Endothelial cell of umbilical vein (primary cell): ENCODE results near the gene FGFRL1. TPM values are rescaled to one million over a fixed set of nuclear protein-coding genes. Genes with fewer than 3 reads are reported as not detected.

Experiments
- BruUV-seq: library from RNA; stranded (reverse); fragments of 400-500 nt; replicated peaks from 2 replicates; lab custom pipeline; 2021; lab: Mats Ljungman, UMichigan
- CTCF ChIA-PET: fragments of 300-600, 350-600 bp; sonication (Branson Sonifier 250); formaldehyde crosslinking; loops from one replicate; lab custom pipeline; 2021; ENCODE audit warnings: antibody characterized with exemption, inconsistent platforms; lab: Charles Lee
- POLR2A ChIA-PET: fragments of 300-600, 350-600 bp; sonication (Branson Sonifier 250); formaldehyde crosslinking; loops from one replicate; lab custom pipeline; 2021; ENCODE audit warnings: antibody characterized with exemption, inconsistent platforms; lab: Charles Lee
- DNase-seq: peaks from one replicate; pipeline ENCODE4 v3.0.0-alpha.2; 2011; ENCODE audit warnings: low read depth, low spot score
- FAIRE-seq: peaks from 2 replicates; lab custom pipeline; 2011; peaks lifted over from hg19 to GRCh38; lab: Jason Lieb, UNC
- H2AFZ ChIP-seq: 2 replicates; pipeline ENCODE4 v1.6.0; 2012; ENCODE audit warnings: low read depth, low read length, control low read depth, inconsistent platforms
- H3K27ac ChIP-seq: 2 replicates; pipeline ENCODE4 v1.5.1; 2011; ENCODE audit warnings: low read depth, mild to moderate bottlenecking, control low read depth, low read length, moderate library complexity; ENCODE audit not compliant: insufficient read depth
- H3K27me3 ChIP-seq, 2 experiments: 2 replicates each; pipeline versions ENCODE4 v1.6.0 to v1.6.1; 2011; ENCODE audit warnings: low read length in 2 of 2, mixed read lengths in 1 of 2; ENCODE audit not compliant: control insufficient read depth in 2 of 2, insufficient read depth in 2 of 2
- H3K36me3 ChIP-seq, 2 experiments: 2 replicates in 1 of 2; 3 replicates in 1 of 2; pipeline ENCODE4 v1.5.1; 2011; ENCODE audit warnings: low read length in 2 of 2, mild to moderate bottlenecking in 1 of 2, moderate library complexity in 1 of 2; ENCODE audit not compliant: control insufficient read depth in 2 of 2, insufficient read depth in 2 of 2; ENCODE audit errors: extremely low read depth in 1 of 2
- H3K4me1 ChIP-seq: 3 replicates; pipeline ENCODE4 v1.5.1; 2011; ENCODE audit warnings: mild to moderate bottlenecking, low read length; ENCODE audit not compliant: control insufficient read depth, insufficient read depth; ENCODE audit errors: extremely low read depth
- H3K4me2 ChIP-seq: 2 replicates; pipeline ENCODE4 v1.6.1; 2011; ENCODE audit warnings: low read length, control low read depth, mixed read lengths; ENCODE audit not compliant: insufficient read depth
- H3K4me3 ChIP-seq, 3 experiments: fragments of 200-600 bp in 1 of 3; sonication (generic), shearing (Covaris generic) in 1 of 3; replicated peaks in 1 of 3; 2 replicates each; pipeline ENCODE4 v1.5.1; 2011 to 2016; ENCODE audit warnings: control low read depth in 3 of 3, low read length in 3 of 3, mild to moderate bottlenecking in 2 of 3, inconsistent platforms in 1 of 3, low read depth in 1 of 3, moderate library complexity in 1 of 3; ENCODE audit not compliant: insufficient read depth in 1 of 3
- H3K79me2 ChIP-seq: 2 replicates; pipeline ENCODE4 v1.6.0; 2012; ENCODE audit warnings: low read length, inconsistent platforms; ENCODE audit not compliant: control insufficient read depth, insufficient read depth
- H3K9ac ChIP-seq: replicated peaks from 2 replicates; pipeline ENCODE3; 2011; ENCODE audit warnings: low read length, control low read depth; ENCODE audit not compliant: insufficient read depth; ENCODE audit errors: extremely low read depth
- H3K9me1 ChIP-seq: replicated peaks from 3 replicates; pipeline ENCODE4 v1.6.0; 2011; ENCODE audit warnings: mild to moderate bottlenecking, low read length; ENCODE audit not compliant: control insufficient read depth, insufficient read depth; ENCODE audit errors: extremely low read depth
- H3K9me3 ChIP-seq: replicated peaks from 2 replicates; pipeline ENCODE4 v1.5.1; 2012; ENCODE audit warnings: low read length, inconsistent platforms; ENCODE audit not compliant: control insufficient read depth, insufficient read depth
- H4K20me1 ChIP-seq: replicated peaks from 2 replicates; pipeline ENCODE3; 2011; ENCODE audit warnings: mild to moderate bottlenecking, low read length; ENCODE audit not compliant: control insufficient read depth, insufficient read depth; ENCODE audit errors: extremely low read depth
- CTCF ChIP-seq, 2 donors: IDR thresholded peaks; 1 replicate in 1 of 2; 2 replicates in 1 of 2; pipeline ENCODE4 v1.5.1; 2011; ENCODE audit warnings: low read length in 2 of 2, mild to moderate bottlenecking in 2 of 2, moderate library complexity in 2 of 2, control low read depth in 1 of 2, inconsistent platforms in 1 of 2, low read depth in 1 of 2; ENCODE audit not compliant: insufficient read depth in 1 of 2; ENCODE audit errors: extremely low read depth in 1 of 2
- EZH2 ChIP-seq: IDR thresholded peaks from 2 replicates; pipeline ENCODE4 v1.6.1; 2012; ENCODE audit warnings: borderline replicate concordance, low read depth, mild to moderate bottlenecking, moderate library complexity, low read length, inconsistent platforms; ENCODE audit not compliant: severe bottlenecking
- FOS ChIP-seq: IDR thresholded peaks from 2 replicates; pipeline ENCODE4 v1.6.1; 2011; ENCODE audit warnings: mild to moderate bottlenecking, low read length, moderate library complexity, borderline replicate concordance; ENCODE audit not compliant: insufficient read depth
- GATA2 ChIP-seq: IDR thresholded peaks from 2 replicates; pipeline ENCODE4 v1.7.0; 2011; ENCODE audit warnings: low read depth, mild to moderate bottlenecking, moderate library complexity, mixed read lengths, low read length; ENCODE audit not compliant: insufficient read length, insufficient read depth
- JUN ChIP-seq: IDR thresholded peaks from 2 replicates; pipeline ENCODE4 v1.6.1; 2011; ENCODE audit warnings: borderline replicate concordance, low read depth; ENCODE audit not compliant: insufficient read length, insufficient read depth
- MAX ChIP-seq: IDR thresholded peaks from 2 replicates; pipeline ENCODE4 v1.6.1; 2011; ENCODE audit not compliant: insufficient read depth, insufficient read length
- MYC ChIP-seq: IDR thresholded peaks from one replicate; pipeline ENCODE4 v1.6.1; 2011; ENCODE audit warnings: mild to moderate bottlenecking, low read depth, low read length
- POLR2A ChIP-seq: IDR thresholded peaks from 2 replicates; pipeline ENCODE4 v1.6.1; 2012; ENCODE audit warnings: low read depth, mild to moderate bottlenecking, control low read depth, low read length
- POLR2AphosphoS5 ChIP-seq: IDR thresholded peaks from 2 replicates; pipeline ENCODE4 v1.6.1; 2012; ENCODE audit warnings: low read depth, mild to moderate bottlenecking, control low read depth, low read length, moderate library complexity; ENCODE audit not compliant: insufficient read depth
- dilution Hi-C: fragments of 300-500 bp; cut with MboI; formaldehyde crosslinking; loops from one replicate; pipeline ENCODE4 v1.15.0; 2019; ENCODE audit warnings: low sequenced_read_pairs; ENCODE audit not compliant: extremely low pct_ligation_motif_present
- intact Hi-C: fragments of 100-400 bp; cut with micrococcal nuclease; formaldehyde crosslinking; loops from one replicate; pipeline ENCODE4 v1.10.0; 2022
- polyA plus RNA-seq, 4 experiments: library from polyadenylated mRNA; depleted of rRNA in 3 of 4; stranded (reverse) in 3 of 4; unstranded in 1 of 4; fragments of >200 nt; gene quantifications; 2 replicates each; pipeline versions ENCODE4 v1.2.1 to v1.2.3, GENCODE V29; 2011 to 2012; ENCODE audit warnings: missing spikeins in 1 of 4
- total RNA-seq: library from RNA; stranded (reverse); gene quantifications from 2 replicates; pipeline ENCODE4 v1.2.3, GENCODE V29; 2021

FGFRL1 gene
- total and polyA plus RNA-seq, 2 donors (not counting 3 experiments of a cell fraction or from before 2014, with no cell fraction given): 33.3 to 74.6 TPM

GRCh38 chr4:993111-994029 lies 18.1 kb upstream of the FGFRL1 start, which contains the start of gene SLC26A1:
TSS of gene SLC26A1 (minus strand) at chr4:993404. CDS start at chr4:991703, 1,701 bp downstream.
- intact Hi-C loops (no loop called here), dilution Hi-C loops (no loop called here)
- POLR2A ChIA-PET: no interaction called here
- Histone ChIP-seq H3K9ac (peak within 1 kb of the TSS; percentile 13), H3K27me3 (peaks cover 12 to 18% of the 10 kb centered on the region in 2 experiments), H3K27ac (peak within 1 kb of the TSS; percentile 55), H3K36me3 (peaks cover 0 to 2% of the 10 kb centered on the region in 2 experiments), H3K9me3 (no peaks in the 10 kb centered on the region), H3K79me2 (no peaks in the 10 kb centered on the region), H2AFZ (peak within 1 kb of the TSS; percentile 4), H3K9me1 (no peaks in the 10 kb centered on the region), H3K4me2 (no peak within 1 kb of the TSS), H3K4me1 (peaks cover 3% of the 10 kb centered on the region), H4K20me1 (no peaks in the 10 kb centered on the region), H3K4me3 (no peak within 1 kb of the TSS)
- TF ChIP-seq EZH2 (no peak), GATA2 (no peak), JUN (no peak), MAX (no peak), CTCF (IDR thresholded peaks at IDR 0.05; ENCODE audit: extremely low read depth in 1 of 2, insufficient read depth in 1 of 2, low read depth in 1 of 2, low read length in 2 of 2) (no peak), FOS (no peak), MYC (no peak), POLR2A (no peak), POLR2AphosphoS5 (no peak)
- FAIRE-seq (no peak), DNase-seq (no peak)
- CTCF ChIA-PET: no interaction called here
- BruUV-seq: no TSS peak
